Common myeloid progenitor, CD34-positive (primary cell): Measurements from ENCODE around the gene RBPMS2.

ENCODE experiments used
- CTCF ChIA-PET: fragments of 350-600 bp; sonication (Branson Sonifier 250); formaldehyde crosslinking; loops from one replicate; lab custom pipeline; 2021; ENCODE audit warnings: antibody characterized with exemption; lab: Charles Lee
- POLR2A ChIA-PET: fragments of 350-600 bp; sonication (Branson Sonifier 250); formaldehyde crosslinking; loops from one replicate; lab custom pipeline; 2021; ENCODE audit warnings: antibody characterized with exemption; lab: Charles Lee
- DNase-seq, 3 donors: peaks; one replicate each; pipeline versions ENCODE4 v3.0.0 to v3.0.0-alpha.2; 2013
- H3K27ac ChIP-seq, 2 experiments: 1 replicate in 1 of 2; 2 replicates in 1 of 2; pipeline ENCODE4 v1.7.0; 2013; ENCODE audit warnings: inconsistent platforms in 2 of 2, low read length in 2 of 2, mild to moderate bottlenecking in 2 of 2, low read depth in 1 of 2, moderate library complexity in 1 of 2; ENCODE audit not compliant: severe bottlenecking in 2 of 2, insufficient read depth in 1 of 2, poor library complexity in 1 of 2
- H3K27me3 ChIP-seq, 5 experiments: replicated peaks in 2 of 5; 1 replicate in 3 of 5; 2 replicates in 2 of 5; pipeline versions ENCODE4 v1.6.1 to v1.7.0; 2013; ENCODE audit warnings: low read length in 4 of 5, mild to moderate bottlenecking in 2 of 5, moderate library complexity in 2 of 5, inconsistent platforms in 1 of 5; ENCODE audit not compliant: insufficient read depth in 5 of 5, control insufficient read depth in 4 of 5
- H3K36me3 ChIP-seq, 4 experiments: 1 replicate in 2 of 4; 2 replicates in 2 of 4; pipeline versions ENCODE4 v1.6.1 to v1.7.0; 2013; ENCODE audit warnings: low read length in 3 of 4, control low read depth in 1 of 4, mild to moderate bottlenecking in 1 of 4; ENCODE audit not compliant: control insufficient read depth in 4 of 4, insufficient read depth in 4 of 4
- H3K4me1 ChIP-seq, 4 experiments: 1 replicate in 3 of 4; 2 replicates in 1 of 4; pipeline versions ENCODE4 v1.6.1 to v1.7.1; 2013; ENCODE audit warnings: low read length in 3 of 4, mild to moderate bottlenecking in 3 of 4, control low read depth in 1 of 4, inconsistent platforms in 1 of 4, moderate library complexity in 1 of 4; ENCODE audit not compliant: control insufficient read depth in 4 of 4, insufficient read depth in 4 of 4; ENCODE audit errors: control extremely low read depth in 1 of 4
- H3K4me3 ChIP-seq, 7 experiments: 1 replicate in 4 of 7; 2 replicates in 3 of 7; pipeline versions ENCODE4 v1.5.1 to v1.7.0; 2013; ENCODE audit warnings: mild to moderate bottlenecking in 7 of 7, low read length in 6 of 7, moderate library complexity in 6 of 7, inconsistent platforms in 2 of 7, low read depth in 2 of 7, control low read depth in 1 of 7; ENCODE audit not compliant: insufficient read depth in 4 of 7, control insufficient read depth in 1 of 7; ENCODE audit errors: extremely low read depth in 1 of 7
- H3K9me3 ChIP-seq, 5 experiments: 1 replicate in 4 of 5; 2 replicates in 1 of 5; pipeline versions ENCODE4 v1.6.1 to v1.7.1; 2013; ENCODE audit warnings: low read length in 4 of 5, mild to moderate bottlenecking in 2 of 5, inconsistent platforms in 1 of 5, low read depth in 1 of 5, moderate library complexity in 1 of 5; ENCODE audit not compliant: control insufficient read depth in 4 of 5, insufficient read depth in 2 of 5; ENCODE audit errors: control extremely low read depth in 1 of 5
- WGBS: methylation state at CpG from one replicate; pipeline ENCODE4 v1.1.5; 2013; ENCODE audit not compliant: insufficient coverage; 5-methylcytosine and 5-hydroxymethylcytosine counted together

RBPMS2 gene

GRCh38 chr15:64770626-64771025, 4.8 kb downstream of the RBPMS2 start:
- Histone ChIP-seq H3K27ac (no peak overlapping the region), H3K4me3 (no peak overlapping the region), H3K9me3 (no peaks in the 10 kb centered on the region), H3K36me3 (no peaks in the 10 kb centered on the region), H3K4me1 (peaks cover 0 to 8% (median 7%) of the 10 kb centered on the region in 4 experiments), H3K27me3 (peaks cover 0 to 34% (median 19%) of the 10 kb centered on the region in 5 experiments)
- DNase-seq, result no peak
- POLR2A ChIA-PET, result no interaction called here
- CTCF ChIA-PET, result no interaction called here
- no CpG with 5 or more reads among the region's 2 CpGs for WGBS

DNA sequence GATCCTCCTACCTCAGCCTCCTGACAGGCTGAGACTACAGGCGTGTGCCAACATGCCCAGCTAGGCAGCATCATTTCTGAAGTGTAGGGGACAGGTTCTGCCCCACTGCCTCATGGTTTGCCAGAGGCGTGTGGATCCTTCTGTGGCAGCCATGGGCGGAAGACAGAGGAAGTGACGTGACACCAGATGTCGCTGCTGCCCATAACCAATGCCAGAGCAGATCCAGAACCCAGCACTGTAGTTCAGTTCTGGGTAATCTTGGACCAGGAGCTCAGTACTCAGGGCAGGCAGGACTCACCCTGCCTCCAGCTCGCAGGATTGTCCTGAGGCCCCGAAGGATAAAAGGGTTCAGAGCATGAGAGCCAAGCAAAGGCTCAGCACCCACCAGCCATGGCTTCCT, 8.2 kb downstream of the RBPMS2 start:
- Histone ChIP-seq H3K9me3 (no peaks in the 10 kb centered on the region), H3K27ac (no peak overlapping the region), H3K36me3 (no peaks in the 10 kb centered on the region), H3K27me3 (peaks cover 0 to 2% (median 0%) of the 10 kb centered on the region in 5 experiments), H3K4me1 (no peaks in the 10 kb centered on the region), H3K4me3 (no peak overlapping the region)
- peak in 2 of 3 donors; percentile 18 to 21 for DNase-seq
- ChIA-PET CTCF (interaction anchor here (0.6 kb wide), 1 partner anchor 51 kb away, joined by 3 read pairs; no protein-coding TSS in a partner anchor), POLR2A (no interaction called here)
- 84% methylated on average over 6 of the region's 7 CpGs for WGBS

- ChIA-PET POLR2A (no interaction called here), CTCF (no interaction called here)
- Histone ChIP-seq H3K27me3 (no peaks in the 10 kb centered on the region), H3K36me3 (no peaks in the 10 kb centered on the region), H3K4me3 (no peak overlapping the region), H3K9me3 (no peaks in the 10 kb centered on the region), H3K27ac (no peak overlapping the region), H3K4me1 (no peaks in the 10 kb centered on the region)
- WGBS, result 96% methylated on average over 3 of the region's 8 CpGs
- peak in 1 of 3 donors; percentile 17 for DNase-seq
Measured at GRCh38 chr15:64766058-64766457, 9.3 kb downstream of the RBPMS2 start.

DNA sequence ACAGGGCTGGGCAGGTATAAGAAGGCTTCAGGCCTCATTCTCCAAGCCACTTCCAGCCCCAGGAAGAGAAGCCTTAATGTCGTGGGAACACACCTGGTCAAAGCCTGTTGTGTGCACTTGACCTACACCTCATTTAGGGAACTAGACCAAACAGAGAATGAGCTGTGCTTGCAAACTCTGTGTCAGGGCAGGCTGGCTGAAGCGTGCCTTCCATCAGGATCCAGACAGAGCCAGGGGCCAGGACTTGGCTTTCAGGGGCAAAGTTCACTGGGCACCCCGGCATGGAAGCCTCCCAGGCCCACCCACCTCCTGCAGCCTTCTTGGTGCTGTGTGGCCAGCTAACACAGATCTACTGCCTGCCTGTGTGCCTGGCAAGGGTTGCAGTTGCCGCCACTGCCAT, 11.5 kb downstream of the RBPMS2 start:
- Histone ChIP-seq H3K4me3 (no peak overlapping the region), H3K4me1 (no peaks in the 10 kb centered on the region), H3K36me3 (no peaks in the 10 kb centered on the region), H3K27ac (no peak overlapping the region), H3K27me3 (no peaks in the 10 kb centered on the region), H3K9me3 (no peaks in the 10 kb centered on the region)
- ChIA-PET CTCF (interaction anchor here (0.8 to 1.0 kb wide), 2 partner anchors 22 to 91 kb away, joined by 3 read pairs; no protein-coding TSS in a partner anchor), POLR2A (no interaction called here)
- DNase-seq, result no peak
- 96% methylated on average over 4 of the region's 4 CpGs for WGBS

DNA sequence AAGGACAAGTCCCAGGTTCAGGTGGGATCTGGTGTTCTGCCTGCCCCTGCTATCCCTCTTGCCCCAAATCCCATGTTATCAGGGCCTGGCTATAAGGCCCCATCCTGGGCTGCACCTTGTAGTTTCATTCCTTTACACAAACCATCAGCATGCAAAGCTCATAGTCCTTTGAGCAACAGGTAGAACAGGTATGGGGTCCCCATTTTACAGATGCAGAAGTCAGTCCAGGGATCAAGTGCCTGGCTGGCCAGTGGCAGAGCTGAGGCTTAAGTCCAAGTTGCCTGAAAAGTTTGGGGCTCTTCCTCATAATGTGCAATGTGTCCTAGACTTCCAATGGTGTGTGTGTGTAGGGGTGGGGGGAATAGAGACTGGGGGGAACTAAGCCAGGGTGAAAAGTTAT, 11.9 kb downstream of the RBPMS2 start:
- Histone ChIP-seq H3K36me3 (no peaks in the 10 kb centered on the region), H3K4me1 (no peaks in the 10 kb centered on the region), H3K4me3 (no peak overlapping the region), H3K27me3 (no peaks in the 10 kb centered on the region), H3K9me3 (no peaks in the 10 kb centered on the region), H3K27ac (no peak overlapping the region)
- CTCF ChIA-PET, result interaction anchor here (0.8 to 1.7 kb wide), 3 partner anchors 11 to 90 kb away, joined by 3 to 4 read pairs (median 3); no protein-coding TSS in a partner anchor
- POLR2A ChIA-PET, result no interaction called here
- no peak for DNase-seq

- Histone ChIP-seq H3K27ac (no peak overlapping the region), H3K4me1 (no peaks in the 10 kb centered on the region), H3K36me3 (no peaks in the 10 kb centered on the region), H3K4me3 (no peak overlapping the region), H3K27me3 (no peaks in the 10 kb centered on the region), H3K9me3 (no peaks in the 10 kb centered on the region)
- ChIA-PET CTCF (interaction anchor here (0.8 to 2.7 kb wide), 3 partner anchors 11 to 23 kb away, joined by 3 to 8 read pairs (median 4); no protein-coding TSS in a partner anchor), POLR2A (no interaction called here)
- 95% methylated on average over 8 of the region's 8 CpGs for WGBS
- no peak for DNase-seq
Measured at GRCh38 chr15:64763021-64763420, 12.4 kb downstream of the RBPMS2 start.

- H3K27ac ChIP-seq, result no peak overlapping the region
- DNase-seq, result no peak
- no peaks in the 10 kb centered on the region for H3K4me1 ChIP-seq
- H3K27me3 ChIP-seq, result no peaks in the 10 kb centered on the region
- H3K9me3 ChIP-seq, result no peaks in the 10 kb centered on the region
- POLR2A ChIA-PET, result no interaction called here
- CTCF ChIA-PET, result interaction anchor here (1.7 to 2.7 kb wide), 3 partner anchors 12 to 47 kb away, joined by 4 to 8 read pairs (median 4); no protein-coding TSS in a partner anchor
- no peaks in the 10 kb centered on the region for H3K36me3 ChIP-seq
- WGBS, result 98% methylated on average over 7 of the region's 8 CpGs
- no peak overlapping the region for H3K4me3 ChIP-seq
Measured at GRCh38 chr15:64762546-64762945, 12.8 kb downstream of the RBPMS2 start.
